H1 (cell line): ENCODE data around the gene HHAT. TPM values are rescaled to one million over a fixed set of nuclear protein-coding genes. Genes with fewer than 3 reads are reported as not detected.
A peak's percentile ranks its signal among the peaks of the same experiment; 100 is the strongest.

Experiments used
- CTCF ChIA-PET: fragments of 300-600 bp; sonication (Branson Sonifier 250); formaldehyde crosslinking; loops from one replicate; lab custom pipeline; 2021; ENCODE audit not compliant: partially characterized antibody; lab: Charles Lee
- POLR2A ChIA-PET: fragments of 300-600 bp; sonication (Branson Sonifier 250); formaldehyde crosslinking; loops from one replicate; lab custom pipeline; 2021; ENCODE audit warnings: inconsistent platforms; ENCODE audit not compliant: partially characterized antibody; lab: Charles Lee
- DNase-seq, 2 experiments: peaks; one replicate each; pipeline versions ENCODE4 v3.0.0 to v3.0.0-alpha.2; 2010 to 2022; ENCODE audit warnings: low spot score in 2 of 2, low read depth in 1 of 2, mixed read lengths in 1 of 2
- FAIRE-seq: peaks from 2 replicates; lab custom pipeline; 2011; peaks lifted over from hg19 to GRCh38; lab: Jason Lieb, UNC
- H2AFZ ChIP-seq: 2 replicates; pipeline ENCODE4 v1.8.1; 2012; ENCODE audit warnings: low read length, inconsistent platforms
- H2AK5ac ChIP-seq: 2 replicates; pipeline ENCODE4 v1.6.1; 2013; ENCODE audit warnings: low read depth, low read length
- H2BK120ac ChIP-seq: replicated peaks from 2 replicates; pipeline ENCODE3; 2013; ENCODE audit warnings: low read depth, low read length, inconsistent platforms
- H2BK12ac ChIP-seq: 2 replicates; pipeline ENCODE4 v1.6.1; 2013; ENCODE audit warnings: low read depth, low read length
- H2BK15ac ChIP-seq: 2 replicates; pipeline ENCODE4 v1.6.1; 2013; ENCODE audit warnings: low read length
- H2BK20ac ChIP-seq: 2 replicates; pipeline ENCODE4 v1.6.1; 2013; ENCODE audit warnings: low read length
- H2BK5ac ChIP-seq: 2 replicates; pipeline ENCODE4 v1.6.1; 2013; ENCODE audit warnings: low read depth, low read length
- H3K14ac ChIP-seq: 2 replicates; pipeline ENCODE4 v1.6.1; 2013; ENCODE audit warnings: inconsistent platforms; ENCODE audit not compliant: insufficient read length
- H3K18ac ChIP-seq: 2 replicates; pipeline ENCODE4 v1.6.1; 2013; ENCODE audit warnings: low read length; ENCODE audit errors: extremely low read depth
- H3K23ac ChIP-seq: 2 replicates; pipeline ENCODE4 v1.6.1; 2013; ENCODE audit warnings: inconsistent platforms; ENCODE audit not compliant: insufficient read length
- H3K23me2 ChIP-seq: 2 replicates; pipeline ENCODE4 v1.6.1; 2013; ENCODE audit warnings: low read depth, low read length
- H3K27ac ChIP-seq: 2 replicates; pipeline ENCODE4 v1.6.1; 2011; ENCODE audit warnings: low read depth, low read length, inconsistent platforms
- H3K27me3 ChIP-seq, 4 experiments: replicated peaks in 1 of 4; 1 replicate in 1 of 4; 2 replicates in 3 of 4; pipeline versions ENCODE4 v1.6.1 to v1.8.1; 2011 to 2013; ENCODE audit warnings: low read length in 3 of 4, mild to moderate bottlenecking in 3 of 4, inconsistent platforms in 2 of 4, mixed read lengths in 2 of 4, moderate library complexity in 1 of 4; ENCODE audit not compliant: control insufficient read depth in 3 of 4, insufficient read depth in 3 of 4; ENCODE audit errors: extremely low read depth in 1 of 4
- H3K36me3 ChIP-seq, 4 experiments: 2 replicates each; pipeline versions ENCODE4 v1.6.1 to v1.8.1; 2011 to 2013; ENCODE audit warnings: mild to moderate bottlenecking in 4 of 4, low read length in 3 of 4, moderate library complexity in 2 of 4, control low read depth in 1 of 4, inconsistent platforms in 1 of 4; ENCODE audit not compliant: insufficient read depth in 4 of 4, control insufficient read depth in 2 of 4
- H3K4ac ChIP-seq: replicated peaks from 2 replicates; pipeline ENCODE3; 2013; ENCODE audit warnings: low read length, low read depth, mixed read lengths, inconsistent platforms; ENCODE audit not compliant: insufficient read length
- H3K4me1 ChIP-seq, 4 experiments: replicated peaks in 1 of 4; 1 replicate in 1 of 4; 2 replicates in 3 of 4; pipeline versions ENCODE4 v1.6.1 to v1.8.1; 2011 to 2013; ENCODE audit warnings: low read length in 3 of 4, inconsistent platforms in 2 of 4, mixed read lengths in 1 of 4; ENCODE audit not compliant: insufficient read depth in 4 of 4, control insufficient read depth in 3 of 4
- H3K4me2 ChIP-seq, 2 experiments: 2 replicates each; pipeline versions ENCODE4 v1.6.1 to v1.8.1; 2011 to 2013; ENCODE audit warnings: low read depth in 2 of 2, low read length in 2 of 2, control low read depth in 1 of 2, inconsistent platforms in 1 of 2, mild to moderate bottlenecking in 1 of 2; ENCODE audit not compliant: insufficient read depth in 1 of 2
- H3K4me3 ChIP-seq, 4 experiments: fragments of 200-600, 300-600 bp in 1 of 4; sonication (generic), shearing (Covaris generic), sonication (Bioruptor Twin) in 1 of 4; 2 replicates each; pipeline versions ENCODE4 v1.5.1 to v1.8.1; 2011 to 2016; ENCODE audit warnings: low read length in 4 of 4, low read depth in 3 of 4, control low read depth in 2 of 4, inconsistent platforms in 2 of 4, mild to moderate bottlenecking in 2 of 4, mixed read lengths in 1 of 4, moderate library complexity in 1 of 4; ENCODE audit not compliant: insufficient read depth in 2 of 4; ENCODE audit errors: extremely low read depth in 1 of 4
- H3K56ac ChIP-seq: replicated peaks from 2 replicates; pipeline ENCODE3; 2013; ENCODE audit warnings: low read depth, mild to moderate bottlenecking, mixed read lengths, low read length, inconsistent platforms; ENCODE audit not compliant: insufficient read length
- H3K79me1 ChIP-seq: 2 replicates; pipeline ENCODE4 v1.6.1; 2013; ENCODE audit warnings: low read depth, low read length, control low read depth
- H3K79me2 ChIP-seq, 2 experiments: 2 replicates each; pipeline versions ENCODE4 v1.6.1 to v1.8.1; 2012 to 2013; ENCODE audit warnings: low read length in 2 of 2, mild to moderate bottlenecking in 2 of 2, inconsistent platforms in 1 of 2; ENCODE audit not compliant: insufficient read depth in 2 of 2, control insufficient read depth in 1 of 2
- H3K9ac ChIP-seq, 4 experiments: replicated peaks in 1 of 4; 1 replicate in 1 of 4; 2 replicates in 3 of 4; pipeline versions ENCODE4 v1.6.1 to v1.8.1; 2011 to 2013; ENCODE audit warnings: low read depth in 3 of 4, low read length in 3 of 4, control low read depth in 2 of 4, mild to moderate bottlenecking in 2 of 4, moderate library complexity in 2 of 4, inconsistent platforms in 1 of 4; ENCODE audit errors: extremely low read depth in 1 of 4
- H3K9me3 ChIP-seq, 2 experiments: 2 replicates each; pipeline versions ENCODE4 v1.6.1 to v1.8.1; 2012 to 2013; ENCODE audit warnings: mild to moderate bottlenecking in 2 of 2, moderate library complexity in 2 of 2, control low read depth in 1 of 2, inconsistent platforms in 1 of 2, low read depth in 1 of 2, low read length in 1 of 2, mixed read lengths in 1 of 2; ENCODE audit not compliant: insufficient read depth in 2 of 2
- H4K20me1 ChIP-seq, 2 experiments: replicated peaks in 1 of 2; 2 replicates each; pipeline versions ENCODE3 to v1.8.1; 2011 to 2013; ENCODE audit warnings: inconsistent platforms in 2 of 2, low read length in 2 of 2, mild to moderate bottlenecking in 1 of 2; ENCODE audit not compliant: insufficient read depth in 2 of 2, control insufficient read depth in 1 of 2
- H4K5ac ChIP-seq: 2 replicates; pipeline ENCODE4 v1.6.1; 2013; ENCODE audit warnings: low read length, low read depth, mixed read lengths, inconsistent platforms; ENCODE audit not compliant: insufficient read length
- H4K8ac ChIP-seq: 2 replicates; pipeline ENCODE4 v1.8.0; 2013; ENCODE audit warnings: mild to moderate bottlenecking, moderate library complexity, low read length, inconsistent platforms; ENCODE audit not compliant: insufficient read depth; ENCODE audit errors: extremely low read depth
- H4K91ac ChIP-seq: replicated peaks from 2 replicates; pipeline ENCODE3; 2013; ENCODE audit warnings: low read length, mixed read lengths, inconsistent platforms; ENCODE audit not compliant: insufficient read length
- EZH2 ChIP-seq: fragments of 200-600 bp; sonication (generic); IDR thresholded peaks from 2 replicates; pipeline ENCODE4 v1.7.1; 2012; ENCODE audit warnings: low read depth, mild to moderate bottlenecking, moderate library complexity, low read length, inconsistent platforms; ENCODE audit not compliant: severe bottlenecking
- TEAD4 ChIP-seq: IDR thresholded peaks from 2 replicates; pipeline ENCODE4 v1.6.1; 2012; ENCODE audit warnings: low read depth, low read length, inconsistent platforms, mixed read lengths
- WGBS, 2 experiments: shearing (Covaris generic) in 1 of 2; methylation state at CpG; one replicate each; pipeline versions ENCODE4 v1.1.6 to v1.1.7; 2013 to 2015; ENCODE audit warnings: low lambda C conversion rate in 2 of 2, mixed read lengths in 2 of 2, inconsistent platforms in 1 of 2, low coverage in 1 of 2, missing lambda C conversion rate in 1 of 2; ENCODE audit not compliant: insufficient replicate concordance in 2 of 2, insufficient coverage in 1 of 2, insufficient read length in 1 of 2; ENCODE audit errors: extremely low coverage in 1 of 2, missing lambda C conversion rate in 1 of 2; 5-methylcytosine and 5-hydroxymethylcytosine counted together
- polyA plus RNA-seq, 7 experiments: library from polyadenylated mRNA; depleted of rRNA in 3 of 7; stranded (reverse) in 5 of 7; unstranded in 2 of 7; fragments of >200 nt in 5 of 7; fragments of 200-250 nt in 2 of 7; gene quantifications; 1 replicate in 5 of 7; 2 replicates in 1 of 7; 4 replicates in 1 of 7; pipeline versions ENCODE4 v1.2.1 to v1.2.3, GENCODE V29; 2011 to 2013; ENCODE audit warnings: missing spikeins in 2 of 7, mixed read lengths in 2 of 7
- total RNA-seq: library from RNA; stranded (reverse); fragmentation: NEBNext Ultra II Directional; extraction: Animal tissue kit (Norgen Biotek cat#: 25700); gene quantifications from 2 replicates; pipeline ENCODE4 v1.2.1, GENCODE V29; 2021

HHAT gene
- total and polyA plus RNA-seq, 2 of the 8 experiments (the other 6 are each of a cell fraction or from before 2014, with no cell fraction given): 0.15 to 0.51 TPM

DNA sequence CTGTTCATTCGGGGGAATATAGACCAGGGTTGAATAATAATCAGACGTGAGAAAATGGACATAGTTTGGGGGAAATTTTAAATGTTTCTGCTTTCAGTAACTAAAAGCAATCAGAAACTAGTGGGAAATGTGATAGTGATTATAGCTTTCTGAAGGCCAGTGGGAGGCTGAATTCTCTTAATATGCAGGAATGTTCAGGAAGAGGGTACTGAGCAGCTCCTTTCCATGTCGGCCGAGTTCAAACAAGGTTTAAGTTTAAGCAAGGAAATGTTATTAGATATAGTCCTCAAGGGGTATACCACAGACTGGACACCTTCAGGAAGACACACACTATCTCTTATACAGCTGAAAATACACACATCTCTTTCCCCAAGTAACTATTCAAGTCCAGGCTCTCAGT lies 105.5 kb downstream of the HHAT start:
- Histone ChIP-seq H2BK12ac (no peak overlapping the region), H4K91ac (no peak overlapping the region), H4K5ac (no peak overlapping the region), H3K4me1 (peaks cover 0 to 6% (median 4%) of the 10 kb centered on the region in 4 experiments; a peak in 3 of 7 replicates), H3K23ac (no peak overlapping the region), H3K27ac (no peak overlapping the region), H3K27me3 (no peaks in the 10 kb centered on the region), H2AFZ (no peak overlapping the region), H2BK120ac (no peak overlapping the region), H3K9me3 (no peaks in the 10 kb centered on the region), H3K4me2 (peak overlapping the region in 1 of 2 experiments; percentile 32; a peak in 1 of 4 replicates), H2AK5ac (no peak overlapping the region), H3K56ac (no peak overlapping the region), H2BK15ac (no peak overlapping the region), H2BK5ac (no peak overlapping the region), H3K9ac (no peak overlapping the region), H3K79me2 (no peaks in the 10 kb centered on the region), H3K23me2 (no peaks in the 10 kb centered on the region), H3K18ac (no peak overlapping the region), H3K79me1 (no peaks in the 10 kb centered on the region), H4K20me1 (no peaks in the 10 kb centered on the region), H3K4ac (no peak overlapping the region), H3K36me3 (no peaks in the 10 kb centered on the region), H3K14ac (no peak overlapping the region), H3K4me3 (no peak overlapping the region), H2BK20ac (no peak overlapping the region), H4K8ac (no peak overlapping the region)
- TF ChIP-seq TEAD4 (peak; percentile 88; the same call in 1 of the 2 replicates), EZH2 (no peak)
- 61% methylated on average over 4 of the region's 4 CpGs; no CpG with 5 or more reads in 1 of the 2 experiments for WGBS, 2 experiments
- POLR2A ChIA-PET: interaction anchor here (1.4 kb wide), 1 partner anchor 60 kb away, joined by 6 read pairs; no protein-coding TSS in a partner anchor
- FAIRE-seq (peak; percentile 63), DNase-seq (no peak)
- CTCF ChIA-PET: interaction anchor here (1.2 to 1.4 kb wide), 4 partner anchors 13 to 704 kb away, joined by 3 to 4 read pairs (median 4); no protein-coding TSS in a partner anchor
